NCI-H1105 (cell line): ENCODE results near the gene SP1.
"Not testable (repeated sequence)": the region's sequence is repeated elsewhere in the genome, so short reads cannot be mapped to it uniquely, and the experiment has no call there.

Source experiments
- DNase-seq: peaks from one replicate; lab custom pipeline; 2025; lab: John Stamatoyannopoulos, UW

Gene SP1

DNA sequence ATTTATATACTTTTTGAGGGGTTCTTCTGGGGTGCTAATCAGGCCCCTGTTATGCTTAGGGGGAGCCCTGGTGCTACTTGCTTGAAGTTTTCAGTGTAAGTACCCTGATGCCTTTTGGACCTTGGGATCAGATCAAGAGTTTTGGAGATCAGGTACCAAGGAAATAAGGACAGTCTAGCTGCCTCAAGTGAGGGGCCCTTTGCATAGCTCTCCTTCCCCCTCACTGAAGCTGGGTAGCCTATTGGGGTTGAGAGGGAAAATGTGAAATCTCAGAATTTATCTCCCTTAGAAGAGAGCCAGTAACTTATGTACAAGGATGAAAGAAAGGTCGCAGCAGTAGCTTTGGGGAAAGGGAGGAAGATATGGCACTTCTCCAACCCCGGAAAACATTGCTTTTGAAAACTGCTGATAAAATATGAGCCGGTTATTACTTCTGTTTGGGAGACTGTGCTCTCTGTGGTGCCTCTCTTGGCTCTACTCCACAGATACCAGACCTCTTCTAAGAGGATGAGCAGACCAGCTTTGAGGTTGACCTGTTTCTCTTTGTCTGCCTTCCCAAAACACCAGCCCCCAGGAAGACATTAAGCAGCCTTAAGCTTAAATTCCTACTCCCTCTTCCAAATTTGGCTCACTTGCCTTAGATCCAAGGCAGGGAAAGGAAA, 34.9 kb downstream of the SP1 start:
- DNase-seq = no peak

DNA sequence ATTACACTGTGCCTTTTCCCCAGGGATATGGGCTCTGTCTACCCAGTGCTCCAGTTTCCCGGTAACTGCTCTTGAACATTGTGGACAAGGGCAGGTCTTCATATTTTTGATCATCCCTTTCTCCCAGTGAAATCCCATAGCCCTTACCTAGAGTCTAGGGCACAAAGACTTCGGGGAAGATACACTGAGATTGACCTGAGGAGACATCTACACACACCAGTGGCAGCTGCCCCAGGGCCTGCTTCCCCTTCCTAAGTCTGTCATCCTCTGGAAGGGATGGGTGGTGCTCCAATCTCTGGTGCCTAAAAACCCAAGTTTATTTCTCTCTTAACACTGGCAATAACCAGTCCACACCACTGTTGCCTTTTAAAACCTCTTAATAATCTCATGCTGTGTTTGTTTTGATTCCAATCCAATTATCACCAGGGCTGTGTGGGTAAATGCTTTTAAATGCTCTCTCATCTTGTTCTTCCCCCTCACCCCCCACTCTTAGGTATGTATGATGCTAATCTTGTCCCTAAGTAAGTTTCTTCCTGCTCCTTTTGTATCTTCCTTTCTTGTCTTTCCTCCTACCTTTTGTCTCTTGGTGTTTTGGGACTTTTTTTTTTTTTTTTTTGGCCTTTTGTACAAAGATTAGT, 35.9 kb downstream of the SP1 start:
- not testable (repeated sequence) for DNase-seq

DNA sequence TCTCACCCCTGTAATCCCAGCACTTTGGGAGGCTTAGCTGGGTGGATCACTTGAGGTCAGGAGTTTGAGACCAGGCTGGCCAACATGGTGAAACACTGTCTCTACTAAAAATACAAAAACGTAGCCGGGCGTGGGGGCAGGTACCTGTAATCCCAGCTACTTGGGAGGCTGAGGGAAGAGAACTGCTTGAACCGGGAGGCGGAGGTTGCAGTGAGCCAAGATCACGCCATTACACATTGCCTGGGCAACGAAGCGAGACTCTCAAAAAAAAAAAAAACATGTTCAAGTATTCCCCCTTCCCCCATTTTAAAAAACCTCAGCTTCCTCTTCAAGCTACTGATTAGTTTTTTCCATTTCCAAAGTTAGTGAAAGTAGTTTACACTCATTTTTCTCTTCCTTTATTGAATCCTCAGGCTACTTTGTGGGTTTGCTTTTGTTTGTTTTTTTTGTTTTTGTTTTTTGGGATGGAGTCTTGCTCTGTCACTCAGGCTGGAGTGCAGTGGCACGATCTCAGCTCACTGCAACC, 37.4 kb downstream of the SP1 start:
- DNase-seq = not testable (repeated sequence)

DNA sequence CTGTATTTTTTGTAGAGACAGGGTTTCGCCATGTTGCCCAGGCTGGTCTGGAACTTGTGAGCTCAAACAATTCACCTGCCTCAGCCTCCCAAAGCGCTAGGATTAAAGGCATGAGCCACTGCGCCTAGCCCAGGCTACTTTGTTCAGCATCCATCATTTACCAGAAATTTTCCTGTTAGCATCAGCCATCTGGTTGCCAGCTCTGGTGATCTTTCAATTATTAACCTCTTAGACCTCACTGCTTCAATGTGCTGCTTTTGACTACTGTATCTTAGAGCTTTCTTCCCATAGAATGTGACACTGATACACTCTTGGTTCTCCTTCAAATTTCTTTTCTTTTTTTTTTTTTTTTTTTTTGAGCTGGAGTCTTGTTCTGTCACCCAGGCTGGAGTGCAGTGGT, 38.2 kb downstream of the SP1 start:
- DNase-seq = no peak

DNA sequence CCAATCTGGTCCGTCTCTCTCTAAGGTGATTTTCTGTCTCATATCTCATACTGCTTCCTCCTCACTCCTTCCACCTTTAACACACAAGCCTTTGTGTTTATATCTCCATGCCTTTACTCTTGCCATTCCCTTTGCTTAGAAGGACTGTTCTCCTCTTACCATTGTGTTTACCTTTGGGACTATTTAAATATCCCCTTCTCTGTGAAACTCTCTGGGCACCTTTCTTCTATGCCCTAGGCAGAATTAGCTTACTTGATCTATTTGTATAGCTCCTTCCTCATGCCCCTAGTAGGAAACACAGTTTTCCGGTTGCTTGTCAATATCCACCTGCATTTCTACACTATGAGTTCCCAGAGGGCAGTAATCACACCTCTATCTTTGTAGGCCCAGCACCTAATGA, 39.8 kb downstream of the SP1 start:
- no peak for DNase-seq

DNA sequence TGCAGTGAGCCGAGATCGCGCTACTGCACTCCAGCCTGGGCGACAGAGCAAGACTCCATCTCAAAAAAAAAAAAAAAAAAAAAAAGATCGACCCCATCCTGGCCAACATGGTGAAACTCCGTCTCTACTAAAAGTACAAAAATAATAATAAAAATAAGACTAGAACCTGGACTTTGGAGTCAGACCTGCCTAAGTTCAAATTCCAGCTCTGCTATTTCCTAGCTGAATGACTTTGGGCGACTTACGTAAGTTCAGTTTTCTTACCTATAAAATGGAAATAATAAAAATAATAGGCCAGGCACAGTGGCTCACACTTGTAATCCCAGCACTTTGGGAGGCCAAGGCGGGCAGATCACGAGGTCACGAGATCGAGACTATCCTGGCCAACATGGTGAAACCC, 42.3 kb downstream of the SP1 start:
- not testable (repeated sequence) for DNase-seq

DNA sequence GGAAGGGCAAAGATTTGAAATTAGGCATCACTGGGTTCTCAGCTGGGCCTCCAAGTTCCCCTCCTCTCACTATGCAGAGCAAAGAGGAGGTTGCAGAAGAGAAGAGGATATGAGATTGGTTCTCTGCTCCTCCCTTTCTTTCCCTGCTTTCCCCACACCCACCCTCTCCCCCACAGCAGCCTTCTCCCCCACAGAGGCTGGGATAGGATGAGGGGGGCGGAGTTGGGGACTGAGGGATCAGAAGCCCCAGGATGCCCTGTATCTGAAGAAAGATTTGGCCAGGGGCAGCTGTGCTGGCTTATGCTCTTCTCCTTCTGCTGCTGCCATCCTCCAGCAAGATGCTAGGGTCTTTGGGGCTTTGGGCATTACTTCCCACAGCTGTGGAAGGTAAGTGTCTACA, 43.6 kb downstream of the SP1 start, which contains the start of gene AMHR2:
Gene AMHR2, plus strand, starts transcription at position 259 of the 400 bp plus-strand sequence. Its CDS starts 80 bp downstream, at position 339.
- DNase-seq = no peak

DNA sequence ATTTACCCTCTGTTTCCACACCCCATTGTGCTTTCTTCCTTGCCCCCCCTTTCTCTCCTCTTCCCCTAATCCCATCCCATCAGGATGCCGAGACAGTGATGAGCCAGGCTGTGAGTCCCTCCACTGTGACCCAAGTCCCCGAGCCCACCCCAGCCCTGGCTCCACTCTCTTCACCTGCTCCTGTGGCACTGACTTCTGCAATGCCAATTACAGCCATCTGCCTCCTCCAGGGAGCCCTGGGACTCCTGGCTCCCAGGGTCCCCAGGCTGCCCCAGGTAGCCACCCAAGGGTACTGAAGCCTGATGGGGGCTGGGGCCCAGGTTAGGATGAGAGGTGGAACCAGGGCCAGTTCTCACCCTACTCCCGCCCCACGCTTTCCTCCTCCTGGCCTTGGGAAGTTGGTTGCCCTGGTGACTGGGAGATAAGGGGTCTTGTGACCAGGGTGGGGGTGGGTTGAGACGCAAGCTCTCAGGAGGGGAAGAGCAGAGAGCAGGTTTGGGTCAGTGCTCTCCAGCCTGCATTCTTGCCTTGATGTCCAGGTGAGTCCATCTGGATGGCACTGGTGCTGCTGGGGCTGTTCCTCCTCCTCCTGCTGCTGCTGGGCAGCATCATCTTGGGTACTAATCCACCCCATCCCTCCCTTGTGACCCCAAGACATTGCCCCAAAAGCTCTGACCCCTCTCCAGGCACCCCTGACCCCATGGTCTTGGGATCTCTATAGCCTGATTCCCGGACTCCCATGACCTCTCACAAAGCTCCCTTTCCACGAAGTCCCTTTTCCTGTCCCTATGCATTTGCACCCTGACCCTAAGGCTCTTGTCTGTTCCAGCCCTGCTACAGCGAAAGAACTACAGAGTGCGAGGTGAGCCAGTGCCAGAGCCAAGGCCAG, 44.9 kb downstream of the SP1 start:
- no peak for DNase-seq

DNA sequence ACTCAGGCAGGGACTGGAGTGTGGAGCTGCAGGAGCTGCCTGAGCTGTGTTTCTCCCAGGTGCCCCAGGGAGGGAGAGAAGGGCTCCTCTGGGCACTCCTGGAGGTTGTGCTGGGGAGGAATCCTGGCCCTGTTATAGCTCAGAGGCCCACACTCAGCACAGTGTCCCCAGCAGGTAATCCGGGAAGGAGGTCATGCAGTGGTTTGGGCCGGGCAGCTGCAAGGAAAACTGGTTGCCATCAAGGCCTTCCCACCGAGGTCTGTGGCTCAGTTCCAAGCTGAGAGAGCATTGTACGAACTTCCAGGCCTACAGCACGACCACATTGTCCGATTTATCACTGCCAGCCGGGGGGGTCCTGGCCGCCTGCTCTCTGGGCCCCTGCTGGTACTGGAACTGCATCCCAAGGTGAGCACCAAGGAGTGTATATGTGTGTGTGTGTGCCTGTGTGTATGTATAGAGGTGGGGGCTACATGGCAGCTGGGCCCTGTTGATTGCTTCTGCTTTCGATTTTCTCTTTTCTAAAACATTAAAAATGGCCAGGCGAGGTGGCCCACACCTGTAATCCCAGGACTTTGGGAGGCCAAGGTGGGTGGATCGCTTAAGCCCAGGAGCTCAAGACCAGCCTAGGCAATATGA, 45.7 kb downstream of the SP1 start:
- DNase-seq = no peak

DNA sequence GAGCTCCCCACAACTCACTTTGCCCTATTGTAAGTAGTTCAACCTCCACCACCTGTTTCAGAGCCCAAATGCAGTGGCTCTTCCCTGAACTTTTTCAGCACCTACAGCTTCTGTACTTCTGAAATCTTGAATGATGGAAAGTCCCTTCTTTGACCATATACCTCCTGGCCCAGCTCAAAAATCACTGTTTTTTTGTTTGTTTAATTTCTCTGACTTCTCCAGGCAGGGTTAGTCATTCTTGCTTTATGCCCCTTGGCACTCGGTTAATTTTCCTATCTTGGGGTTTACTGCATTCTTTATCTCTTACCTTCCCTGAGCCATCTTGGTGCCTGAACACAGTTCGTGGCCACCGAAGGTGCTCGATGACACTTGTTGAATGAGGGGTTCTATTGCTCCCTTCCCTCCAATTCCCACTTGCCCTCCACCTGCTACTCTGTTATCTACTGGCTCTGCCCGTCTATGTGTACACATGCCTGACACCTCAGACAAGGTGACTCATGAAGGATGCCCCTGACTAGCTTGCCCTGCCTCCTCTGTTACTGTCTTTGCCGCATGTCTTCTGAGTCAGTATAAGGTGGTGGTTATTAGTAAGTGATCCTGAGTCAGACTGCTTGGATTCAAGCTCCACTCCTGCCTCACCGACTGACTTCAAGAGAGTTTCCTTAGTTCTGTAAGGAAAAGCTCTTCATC, 48.1 kb downstream of the SP1 start:
- DNase-seq = no peak

DNA sequence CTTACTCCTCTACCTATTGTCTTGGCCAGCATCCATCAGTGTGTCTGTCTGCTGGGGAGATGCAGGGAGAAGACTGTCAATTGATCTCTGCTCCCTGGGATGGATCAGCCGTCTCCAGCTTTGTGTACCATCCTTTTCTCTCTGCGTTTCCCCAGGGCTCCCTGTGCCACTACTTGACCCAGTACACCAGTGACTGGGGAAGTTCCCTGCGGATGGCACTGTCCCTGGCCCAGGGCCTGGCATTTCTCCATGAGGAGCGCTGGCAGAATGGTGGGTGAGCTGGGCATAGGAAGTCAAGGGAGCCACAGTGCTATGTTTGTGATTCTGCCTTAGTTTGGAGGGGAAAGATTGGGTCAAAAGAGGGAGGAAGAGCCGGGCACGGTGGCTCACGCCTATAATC, 48.8 kb downstream of the SP1 start:
- DNase-seq = no peak

DNA sequence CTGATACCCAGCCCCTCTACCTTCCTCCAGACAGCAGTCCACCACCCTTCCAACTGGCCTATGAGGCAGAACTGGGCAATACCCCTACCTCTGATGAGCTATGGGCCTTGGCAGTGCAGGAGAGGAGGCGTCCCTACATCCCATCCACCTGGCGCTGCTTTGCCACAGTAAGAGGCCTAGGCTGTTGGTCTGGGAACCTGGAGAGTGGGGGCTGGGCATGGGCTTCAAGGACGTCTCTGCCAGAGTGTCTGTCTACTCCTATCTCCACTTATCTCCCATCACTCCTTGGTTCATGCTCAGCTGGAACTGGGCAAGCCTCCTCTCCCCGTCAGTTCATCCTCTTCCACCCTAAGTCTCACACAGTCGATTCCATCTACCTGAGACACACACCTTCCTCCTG, 50.1 kb downstream of the SP1 start:
- DNase-seq = no peak

DNA sequence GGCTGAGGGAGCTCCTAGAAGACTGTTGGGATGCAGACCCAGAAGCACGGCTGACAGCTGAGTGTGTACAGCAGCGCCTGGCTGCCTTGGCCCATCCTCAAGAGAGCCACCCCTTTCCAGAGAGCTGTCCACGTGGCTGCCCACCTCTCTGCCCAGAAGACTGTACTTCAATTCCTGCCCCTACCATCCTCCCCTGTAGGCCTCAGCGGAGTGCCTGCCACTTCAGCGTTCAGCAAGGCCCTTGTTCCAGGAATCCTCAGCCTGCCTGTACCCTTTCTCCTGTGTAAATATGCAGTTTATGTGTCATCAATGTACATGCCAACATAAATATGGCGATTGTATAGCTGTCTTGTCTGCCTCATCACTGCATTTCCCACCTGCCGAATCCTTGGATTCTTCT, 51.2 kb downstream of the SP1 start:
- DNase-seq = no peak

DNA sequence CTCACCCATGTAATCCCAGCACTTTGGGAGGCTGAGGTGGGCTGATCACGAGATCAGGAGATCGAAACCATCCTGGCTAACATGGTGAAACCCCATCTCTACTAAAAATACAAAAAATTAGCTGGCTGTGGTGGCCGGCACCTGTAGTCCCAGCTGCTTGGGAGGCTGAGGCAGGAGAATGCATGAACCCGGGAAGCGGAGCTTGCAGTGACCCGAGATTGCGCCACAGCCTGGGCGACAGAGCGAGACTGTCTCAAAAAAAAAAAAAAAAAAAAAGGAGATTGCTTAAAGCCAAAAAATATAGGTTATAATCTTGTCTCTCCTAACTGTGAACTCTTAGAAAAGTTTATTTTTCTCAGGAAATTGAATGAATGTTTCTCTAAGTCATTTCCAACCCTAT, 55.4 kb downstream of the SP1 start:
- not testable (repeated sequence) for DNase-seq

DNA sequence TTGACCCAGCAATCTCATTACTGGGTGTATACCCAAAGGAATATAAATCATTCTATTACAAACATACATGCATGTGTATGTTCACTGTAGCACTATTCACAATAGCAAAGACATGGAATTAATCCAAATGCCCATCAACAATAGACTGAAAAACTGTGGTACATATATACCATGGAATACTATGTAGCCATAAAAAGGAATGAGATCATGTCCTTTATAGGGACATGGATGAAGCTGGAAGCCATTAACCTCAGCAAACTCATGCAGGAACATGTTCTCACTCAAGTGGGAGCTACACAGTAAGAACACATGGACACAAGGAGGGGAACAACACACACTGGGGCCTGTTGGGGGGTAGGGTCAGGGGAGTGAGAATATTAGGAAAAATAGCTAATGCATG, 59.6 kb downstream of the SP1 start:
- not testable (repeated sequence) for DNase-seq

DNA sequence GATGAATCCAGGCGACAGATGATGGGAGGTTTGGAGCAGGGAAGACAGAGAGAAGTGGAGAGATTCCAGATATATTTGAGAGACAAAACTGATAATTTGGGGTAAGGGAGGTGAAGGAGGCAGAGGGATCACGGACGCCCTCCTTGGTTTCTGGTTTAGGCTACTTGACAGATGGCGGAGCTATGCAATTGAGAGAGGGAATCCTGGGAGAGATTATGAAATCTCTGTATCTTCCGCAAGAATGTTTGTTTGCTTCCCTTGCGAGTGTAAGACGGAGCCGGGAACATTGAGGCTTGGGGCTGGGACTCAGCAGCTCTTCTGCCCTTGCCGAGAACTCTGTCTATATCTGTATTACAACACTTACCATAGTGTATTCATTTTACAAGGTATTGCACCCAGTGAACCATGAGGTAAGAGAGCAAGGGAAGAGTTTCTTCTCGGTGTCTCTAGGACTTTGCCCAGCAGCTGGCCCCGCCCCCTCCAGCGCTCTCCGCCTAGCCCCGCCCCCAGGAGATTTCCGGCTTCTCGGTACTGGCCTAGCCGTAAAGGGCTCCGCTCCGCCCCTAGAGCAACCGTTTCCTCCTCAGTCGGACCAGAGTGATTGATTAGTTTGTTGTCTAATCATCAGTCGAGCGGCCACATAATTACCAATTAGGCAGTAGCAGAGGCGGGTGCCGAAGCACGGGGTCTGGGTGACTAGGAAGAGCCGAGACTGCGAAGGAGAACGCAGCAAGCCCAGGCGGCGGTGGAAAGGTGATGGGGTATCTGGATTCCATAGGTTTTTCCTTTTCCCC, 61.3 kb downstream of the SP1 start, which contains the start of gene PRR13:
Gene PRR13, plus strand, starts transcription at position 695 of the 794 bp plus-strand sequence. CDS start 981 bp downstream, outside the sequence.
- peak; percentile 94 for DNase-seq

DNA sequence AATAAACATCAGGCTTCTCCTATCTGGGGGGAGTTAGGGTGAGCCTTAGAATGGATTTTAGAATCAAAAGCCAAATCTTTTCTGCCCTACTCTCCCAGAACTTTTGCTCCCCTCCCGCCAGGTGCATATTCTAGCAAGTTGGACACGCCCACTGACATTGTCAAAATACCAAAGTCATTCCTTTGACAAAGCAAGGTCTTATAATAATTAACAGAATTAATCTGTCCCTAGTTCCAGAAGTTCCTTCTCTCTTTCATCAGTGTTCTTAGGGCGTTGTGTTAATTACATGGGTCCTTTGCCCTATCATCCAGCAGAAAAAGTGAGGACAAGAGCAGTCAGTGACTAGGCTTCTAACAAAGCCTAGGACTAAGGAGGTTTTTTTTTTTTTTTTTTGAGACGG, 64.0 kb downstream of the SP1 start:
- DNase-seq = no peak

DNA sequence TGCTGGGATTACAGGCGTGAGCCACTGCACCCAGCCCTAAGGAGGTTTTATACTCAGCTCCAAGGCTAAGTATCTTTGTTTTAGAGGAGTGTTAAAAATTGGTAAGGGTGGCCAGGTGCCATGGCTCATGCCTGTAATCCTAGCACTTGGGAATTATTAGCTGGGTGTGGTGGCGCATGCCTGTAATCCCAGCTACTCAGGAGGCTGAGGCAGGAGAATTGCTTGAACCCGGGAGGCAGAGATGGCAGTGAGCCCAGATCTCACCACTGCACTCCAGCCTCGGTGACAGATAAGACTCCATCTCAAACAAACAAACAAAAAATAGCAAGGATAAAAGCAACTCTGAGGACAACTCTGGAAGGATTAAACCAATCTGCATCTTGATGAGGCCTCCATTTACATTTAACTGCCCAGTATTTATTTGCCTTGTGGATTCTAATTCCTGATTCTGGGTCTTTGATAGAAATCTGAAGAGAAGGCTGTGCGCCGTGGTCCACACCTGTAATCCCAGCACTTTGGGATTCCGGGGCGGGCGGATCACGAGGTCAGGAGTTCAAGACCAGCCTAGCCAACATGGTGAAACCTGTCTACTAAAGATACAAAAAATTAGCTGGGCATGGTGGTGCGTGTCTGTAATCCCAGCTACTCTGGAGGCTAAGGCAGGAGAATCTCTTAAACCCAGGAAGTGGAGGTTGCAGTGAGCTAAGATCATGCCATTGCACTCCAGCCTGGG, 64.8 kb downstream of the SP1 start:
- not testable (repeated sequence) for DNase-seq

DNA sequence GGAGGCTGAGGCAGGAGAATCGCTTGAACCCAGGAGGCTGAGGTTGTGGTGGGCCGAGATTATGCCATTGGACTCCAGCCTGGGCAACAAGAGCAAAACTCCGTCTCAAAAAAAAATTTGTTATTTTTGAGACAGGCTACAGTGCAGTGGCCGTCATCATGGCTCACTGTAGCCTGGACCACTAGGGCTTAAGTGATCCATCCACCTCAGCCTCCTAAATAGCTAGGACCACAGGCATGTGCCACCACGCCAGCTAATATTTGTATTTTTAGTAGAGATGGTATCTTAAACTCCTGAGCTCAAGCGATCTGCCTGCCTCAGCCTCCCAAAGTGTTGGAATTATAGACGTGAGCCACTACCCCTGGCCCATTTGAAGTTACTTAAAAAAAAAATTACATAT, 71.0 kb downstream of the SP1 start:
- no peak for DNase-seq

DNA sequence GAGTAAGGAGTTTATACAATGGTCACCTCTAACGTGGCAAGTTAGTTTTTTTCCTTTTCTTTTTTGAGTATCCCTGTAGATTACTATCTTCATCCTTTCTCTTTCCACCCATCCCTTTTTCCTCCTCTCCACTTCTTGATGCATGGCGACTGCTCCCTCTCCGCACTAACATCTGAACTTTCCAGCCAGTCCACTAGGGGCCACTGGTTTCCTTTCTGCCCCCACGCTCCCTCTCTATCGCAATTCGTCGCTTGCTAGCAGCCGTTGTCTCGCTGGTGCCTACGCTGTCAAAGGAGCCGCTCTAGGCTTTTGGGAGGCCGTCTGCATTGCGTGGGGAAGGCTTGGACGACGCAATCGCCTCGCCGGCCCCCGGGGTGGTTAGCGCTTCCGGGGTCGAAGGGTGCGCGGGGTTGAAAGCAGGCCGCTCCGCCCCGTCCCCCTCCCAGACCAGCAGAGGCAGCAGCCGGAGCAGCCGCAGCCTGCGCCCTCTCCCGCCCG, 71.7 kb downstream of the SP1 start, which contains the start of gene PCBP2:
Gene PCBP2, plus strand, starts transcription at position 442 of the 498 bp plus-strand sequence. CDS start 2,699 bp downstream, outside the sequence.
- DNase-seq = peak; percentile 91
